ENCODE measurements around the gene AAK1.
"Not testable (repeated sequence)": the region's sequence is repeated elsewhere in the genome, so short reads cannot be mapped to it uniquely, and the experiment has no call there.

Gene AAK1

DNA sequence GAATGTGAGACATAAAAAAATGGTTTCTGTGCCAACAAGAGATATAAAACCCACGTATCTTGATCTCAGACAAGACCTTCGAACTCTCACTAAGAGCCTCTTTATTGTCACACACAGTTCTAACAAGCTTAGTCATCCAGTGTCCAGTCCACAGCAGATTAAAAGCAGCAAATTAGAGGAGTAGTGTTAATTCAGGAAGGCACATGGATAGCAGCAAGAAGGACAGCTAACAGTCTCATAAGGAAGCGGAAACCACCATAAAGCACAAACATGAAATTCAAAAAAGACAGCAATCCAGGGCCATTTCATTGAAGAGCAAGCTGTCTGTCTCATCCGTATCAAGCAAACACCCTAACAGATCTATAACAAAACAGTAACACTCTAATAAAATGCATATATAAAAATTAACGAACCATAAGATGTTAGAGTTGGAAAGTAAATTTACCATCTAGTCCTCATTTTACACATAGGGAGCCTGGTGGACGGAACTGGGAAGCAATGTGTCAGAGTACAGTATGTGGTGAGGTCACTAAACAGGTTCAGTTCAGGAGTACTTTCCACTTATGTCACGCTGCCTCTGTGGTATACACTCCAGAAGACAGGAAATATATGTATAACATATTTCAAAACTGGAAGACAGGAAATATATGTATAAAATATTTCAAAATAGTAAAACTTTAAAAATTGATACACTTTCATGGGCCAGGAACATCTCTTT is 18.3 kb downstream of the AAK1 start:
- DNase-seq (ENCODE audit: low read depth): no peak

DNA sequence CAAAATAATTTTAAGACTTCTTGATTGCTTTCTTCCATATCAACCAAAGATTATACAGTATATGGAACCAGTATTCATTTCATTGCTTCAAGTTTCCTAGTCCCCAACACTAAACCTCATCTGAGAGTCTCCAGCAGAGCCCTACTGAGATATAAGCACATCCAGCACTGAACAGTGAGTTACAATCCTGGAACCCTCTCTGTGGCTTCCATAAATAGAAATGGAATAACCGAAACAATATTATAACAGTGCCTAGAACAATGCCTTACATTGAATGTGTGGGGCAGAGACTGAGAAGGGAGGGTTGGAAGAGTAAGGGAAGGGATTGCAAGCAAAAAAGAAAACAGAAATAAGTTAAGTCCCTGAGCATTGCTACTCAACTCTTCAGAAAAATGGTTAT is 18.9 kb downstream of the AAK1 start:
- no peak for DNase-seq (ENCODE audit: low read depth)

DNA sequence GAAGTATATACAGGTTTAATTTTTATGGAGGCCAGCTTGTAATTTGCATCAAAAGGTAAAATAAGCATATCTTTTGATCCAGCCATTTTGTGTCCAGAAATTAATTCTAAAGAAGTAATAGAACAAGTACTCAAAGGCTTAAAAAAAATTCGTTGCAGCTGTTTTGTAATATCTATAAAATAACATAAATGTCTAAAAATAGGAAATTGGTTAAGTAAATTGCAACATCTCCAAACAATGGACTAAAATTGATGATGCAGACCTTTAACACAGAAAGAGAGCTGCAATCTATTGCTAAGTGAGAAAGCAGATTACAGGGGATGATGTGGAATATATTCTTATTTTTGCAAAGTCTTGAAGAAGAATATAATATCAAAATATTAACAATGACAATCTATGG is 19.4 kb downstream of the AAK1 start:
- DNase-seq (ENCODE audit: low read depth): no peak

DNA sequence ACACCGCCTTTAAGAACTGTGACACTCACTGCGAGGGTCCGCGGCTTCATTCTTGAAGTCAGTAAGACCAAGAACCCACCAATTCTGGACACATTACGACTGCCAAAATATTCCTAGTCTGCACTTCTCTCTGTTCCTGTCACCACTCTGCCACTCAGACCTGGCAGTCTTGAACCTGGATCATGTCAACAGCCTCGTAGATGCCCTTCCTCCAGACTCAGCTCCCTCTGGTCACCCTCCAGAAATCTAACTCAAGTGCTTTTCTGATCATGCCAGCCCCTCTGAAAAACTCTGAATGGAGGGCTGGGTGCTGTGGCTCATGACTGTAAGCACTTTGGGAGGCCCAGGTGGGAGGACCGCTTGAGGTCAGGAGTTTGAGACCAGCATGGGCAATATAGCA is 20.3 kb downstream of the AAK1 start:
- DNase-seq (ENCODE audit: low read depth): no peak

DNA sequence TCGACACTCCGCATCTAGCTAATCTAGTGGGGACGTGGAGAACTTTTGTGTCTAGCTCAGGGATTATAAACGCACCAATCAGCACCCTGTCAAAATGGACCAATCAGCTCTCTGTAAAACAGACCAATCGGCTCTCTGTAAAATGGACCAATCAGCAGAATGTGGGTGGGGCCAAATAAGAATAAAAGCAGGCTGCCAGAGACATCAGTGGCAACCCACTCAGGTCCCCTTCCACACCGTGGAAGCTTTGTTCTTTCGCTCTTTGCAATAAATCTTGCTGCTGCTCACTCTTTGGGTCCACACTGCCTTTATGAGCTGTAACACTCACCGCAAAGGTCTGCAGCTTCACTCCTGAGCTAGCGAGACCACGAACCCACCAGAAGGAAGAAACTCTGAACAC is 20.7 kb downstream of the AAK1 start:
- not testable (repeated sequence) for DNase-seq (ENCODE audit: low read depth)

DNA sequence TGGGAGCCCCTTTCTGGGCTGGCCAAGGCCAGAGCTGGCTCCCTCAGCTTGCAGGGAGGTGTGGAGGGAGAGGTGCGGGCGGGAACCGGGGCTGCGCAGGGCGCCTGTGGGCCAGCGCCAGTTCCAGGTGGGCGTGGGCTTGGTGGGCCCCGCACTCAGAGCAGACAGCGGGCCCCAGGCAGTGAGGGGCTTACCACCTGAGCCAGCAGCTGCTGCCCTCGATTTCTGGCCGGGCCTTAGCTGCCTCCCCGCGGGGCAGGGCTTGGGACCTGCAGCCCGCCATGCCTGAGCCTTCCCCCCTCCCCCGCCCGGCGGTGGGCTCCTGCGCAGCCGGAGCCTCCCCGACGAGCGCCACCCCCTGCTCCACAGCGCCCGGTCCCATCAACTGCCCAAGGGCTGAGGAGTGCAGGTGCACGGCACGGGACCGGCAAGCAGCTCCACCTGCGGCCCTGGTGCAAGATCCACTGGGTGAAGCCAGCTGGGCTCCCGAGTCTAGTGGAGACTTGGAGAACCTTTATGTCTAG is 21.5 kb downstream of the AAK1 start:
- DNase-seq (ENCODE audit: low read depth): not testable (repeated sequence)

DNA sequence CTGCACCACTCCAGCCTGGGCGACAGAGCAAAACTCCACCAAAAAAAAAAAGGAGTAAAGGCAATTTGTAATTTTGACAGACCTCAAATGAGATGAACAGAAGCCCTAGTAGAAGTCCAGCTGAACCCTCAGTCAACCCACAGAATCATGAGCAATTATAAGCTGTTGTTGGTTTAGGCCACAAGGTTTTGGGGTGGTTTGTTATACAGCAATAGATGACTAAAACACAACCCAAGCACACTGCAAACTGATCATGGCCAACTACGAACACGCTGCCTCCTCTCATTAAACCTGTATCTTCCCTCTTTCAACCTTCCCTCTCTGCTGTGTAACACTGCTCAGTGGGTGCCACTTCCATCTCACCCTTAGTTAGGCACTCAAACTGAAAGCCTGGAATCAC is 22.1 kb downstream of the AAK1 start:
- DNase-seq (ENCODE audit: low read depth): no peak

DNA sequence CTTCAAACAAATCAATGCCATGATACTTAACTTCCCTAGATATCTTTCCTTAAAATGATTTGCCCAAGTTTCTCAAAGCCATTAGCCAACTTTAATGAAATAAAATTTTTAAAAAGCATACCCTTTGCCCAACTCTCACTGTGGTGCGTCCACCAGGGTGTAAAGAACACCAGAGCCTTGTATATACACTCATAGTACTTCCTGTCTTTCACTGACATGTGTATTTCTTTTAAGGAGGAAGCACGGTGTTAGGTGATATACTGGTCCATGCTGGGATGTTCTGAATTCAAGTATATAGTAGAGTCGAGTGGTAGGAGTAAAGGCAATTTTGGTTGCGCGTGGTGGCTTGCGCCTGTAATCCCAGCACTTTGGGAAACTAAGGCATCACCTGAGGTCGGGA is 22.7 kb downstream of the AAK1 start:
- DNase-seq (ENCODE audit: low read depth): no peak

DNA sequence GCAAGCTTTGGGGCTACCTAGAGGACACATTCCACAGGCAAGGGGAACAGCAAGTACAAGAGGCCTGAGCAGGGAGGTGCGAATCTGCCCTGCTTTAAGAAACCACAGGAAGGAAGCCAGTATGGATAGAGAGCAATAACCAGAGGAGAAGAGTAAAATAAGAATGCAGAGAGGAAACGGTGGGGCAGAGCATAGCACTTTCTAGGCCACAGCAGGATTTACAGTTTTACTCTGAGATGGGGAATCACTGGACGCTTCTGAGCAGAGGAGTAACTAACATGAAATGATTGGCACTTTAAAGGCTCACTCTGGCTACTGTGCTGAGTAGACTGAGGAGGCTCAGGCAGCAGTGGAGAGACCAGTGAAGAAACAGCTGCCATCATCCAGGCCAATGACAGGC is 23.8 kb downstream of the AAK1 start:
- DNase-seq (ENCODE audit: low read depth): no peak

DNA sequence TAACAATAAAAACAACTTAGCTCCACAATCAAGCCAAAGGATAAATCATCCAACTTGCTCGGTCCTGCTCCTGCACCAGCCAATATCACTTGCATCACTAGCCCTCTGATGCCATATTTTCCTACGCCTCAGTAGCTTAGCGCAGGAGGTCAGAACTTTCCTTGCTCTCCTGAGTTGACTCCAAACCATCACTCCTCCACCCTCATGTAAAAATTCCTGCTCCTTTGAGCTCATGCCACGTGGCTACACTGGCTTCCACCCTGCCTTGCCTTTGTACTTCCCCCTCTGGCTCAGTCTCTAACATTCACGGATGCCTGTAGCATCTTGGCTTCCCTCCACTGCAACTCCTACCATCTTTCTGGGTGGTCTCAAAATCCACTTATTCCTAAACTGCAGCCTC is 25.2 kb downstream of the AAK1 start:
- no peak for DNase-seq (ENCODE audit: low read depth)

DNA sequence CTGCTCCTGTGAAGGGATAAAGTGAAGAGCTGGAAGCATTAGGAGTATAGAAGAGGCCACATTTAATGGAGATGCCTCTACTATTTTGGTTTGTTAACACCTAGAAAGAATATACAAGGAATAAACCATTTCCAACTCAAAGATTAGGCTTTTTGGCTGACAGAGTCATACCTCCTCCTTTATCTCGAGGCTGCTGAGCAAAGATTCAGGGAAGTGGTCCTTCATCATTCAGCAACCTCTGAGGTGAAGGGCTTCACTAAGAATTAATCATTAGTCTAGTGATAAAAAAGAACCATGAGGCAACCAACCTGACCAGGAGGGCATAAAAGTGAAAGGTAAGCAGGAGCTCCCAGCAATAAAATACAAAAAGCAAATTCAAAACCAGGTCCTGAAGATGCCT is 25.8 kb downstream of the AAK1 start:
- DNase-seq (ENCODE audit: low read depth): no peak

DNA sequence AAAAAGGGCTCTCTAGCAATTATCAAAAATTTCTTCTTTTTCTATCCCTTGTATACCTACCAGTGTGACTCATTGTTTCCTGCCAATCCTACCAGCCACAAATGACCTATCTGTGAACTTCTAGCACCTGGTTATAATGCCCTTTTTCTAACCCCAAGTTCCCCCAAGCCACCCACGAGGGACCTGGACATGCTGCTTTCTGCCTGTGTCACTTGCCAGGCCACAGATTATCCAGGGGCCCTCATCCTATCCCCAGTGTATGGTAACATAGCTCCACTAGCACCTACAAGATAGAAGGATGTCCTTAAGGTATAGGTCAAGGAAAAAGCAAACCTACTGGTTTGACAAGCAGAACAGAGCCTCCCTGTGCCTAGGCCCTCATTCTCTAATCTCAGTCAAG is 26.8 kb downstream of the AAK1 start:
- no peak for DNase-seq (ENCODE audit: low read depth)

DNA sequence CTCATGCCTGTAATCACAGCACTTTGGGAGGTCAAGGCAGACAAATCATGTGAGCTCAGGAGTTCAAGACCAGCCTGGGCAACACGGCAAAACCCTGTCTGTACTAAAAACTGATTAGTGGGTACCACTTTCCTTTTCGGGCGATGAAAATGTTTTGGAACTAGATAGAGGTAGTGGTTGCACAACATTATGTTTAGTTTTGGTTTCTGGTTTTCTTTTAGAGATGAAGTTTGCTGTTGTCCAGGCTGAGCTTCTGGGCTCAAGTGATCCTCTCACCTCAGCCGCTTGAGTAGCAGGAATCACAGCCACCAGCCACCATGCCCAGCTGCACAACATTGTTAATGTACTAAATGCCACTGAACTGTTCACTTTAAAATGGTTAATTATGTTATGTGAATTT is 27.6 kb downstream of the AAK1 start:
- no peak for DNase-seq (ENCODE audit: low read depth)

DNA sequence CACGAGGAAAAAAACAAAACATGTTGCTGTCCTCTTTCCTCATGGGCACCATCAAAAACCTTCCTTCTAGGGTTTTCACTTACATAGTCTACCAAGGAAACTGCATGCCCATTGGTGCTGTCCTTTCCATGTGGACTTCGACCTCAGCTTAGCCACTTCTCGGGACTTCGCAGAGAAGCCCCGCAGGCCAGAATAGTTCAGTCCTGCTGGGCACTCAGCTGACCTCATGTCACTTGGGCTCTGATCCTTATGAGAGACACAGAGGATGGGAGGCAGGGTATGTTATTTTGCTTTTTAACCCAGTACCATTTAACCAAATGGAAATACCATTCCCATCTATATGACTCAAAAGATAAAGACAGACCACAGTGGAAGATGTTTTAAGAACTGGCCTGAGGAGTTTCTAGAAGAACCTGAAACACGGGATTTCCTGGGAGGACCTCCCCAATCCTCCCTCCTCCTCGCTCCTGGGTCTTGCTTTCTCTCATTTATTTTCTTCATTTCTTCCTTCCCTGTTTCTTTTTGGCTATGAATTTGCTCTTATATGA is 28.4 kb downstream of the AAK1 start:
- DNase-seq (ENCODE audit: low read depth): no peak

DNA sequence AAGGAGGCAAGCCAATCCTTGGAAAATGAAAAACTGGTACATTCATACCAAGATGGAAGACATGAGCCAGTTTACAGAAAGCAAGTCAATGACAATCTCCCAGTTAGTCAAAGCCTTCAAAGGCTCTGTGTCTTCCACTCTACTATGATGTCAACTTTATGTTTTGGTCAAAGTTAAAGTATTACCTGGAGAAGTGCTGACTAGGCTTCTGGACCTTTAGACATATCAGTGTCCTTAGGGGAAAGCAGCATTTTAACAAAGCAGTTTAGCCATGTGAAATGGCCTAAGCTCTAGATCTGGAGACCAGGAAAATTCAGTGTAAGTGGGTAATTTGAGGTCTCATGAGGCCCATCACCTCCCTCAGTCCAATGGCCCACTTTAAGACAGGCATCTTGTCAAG is 30.8 kb downstream of the AAK1 start:
- DNase-seq (ENCODE audit: low read depth): no peak

DNA sequence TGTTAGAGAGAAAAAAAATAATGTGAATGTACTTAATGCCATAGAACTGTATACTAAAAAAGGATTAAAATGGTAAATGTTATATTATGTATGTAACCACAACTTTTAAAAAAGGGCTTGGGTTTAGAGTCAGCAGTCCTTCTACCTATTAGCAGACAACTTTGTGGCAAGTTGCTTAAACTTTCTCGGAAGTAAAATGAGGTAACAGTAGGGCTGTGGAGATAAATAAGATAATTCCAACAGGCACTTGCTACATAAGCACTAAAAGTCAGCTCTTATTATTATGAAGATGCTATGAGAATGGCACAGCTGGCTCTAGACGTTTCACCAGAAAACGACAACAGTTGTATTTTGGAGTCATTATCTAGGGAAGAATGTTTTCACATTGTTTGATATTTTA is 31.3 kb downstream of the AAK1 start:
- no peak for DNase-seq (ENCODE audit: low read depth)

DNA sequence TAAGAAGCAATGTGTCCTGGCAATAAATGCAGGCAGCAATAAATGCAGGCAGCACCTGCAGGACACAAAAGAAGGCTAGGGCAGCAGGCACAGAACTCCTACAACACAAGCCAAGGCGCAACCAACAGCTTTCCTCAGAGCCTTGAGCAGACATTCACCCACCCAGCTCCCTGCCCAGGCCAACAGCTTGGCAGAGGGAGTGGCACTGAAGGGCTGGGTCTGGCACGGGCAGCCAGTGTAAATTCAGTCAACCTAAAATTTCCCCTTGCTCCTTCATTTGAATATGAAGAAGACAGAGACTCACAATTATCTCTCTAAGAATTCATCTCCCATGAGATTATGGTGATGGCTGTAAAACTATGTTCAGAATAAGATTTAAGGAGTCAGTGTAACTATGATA is 35.4 kb downstream of the AAK1 start:
- DNase-seq (ENCODE audit: low read depth): no peak

DNA sequence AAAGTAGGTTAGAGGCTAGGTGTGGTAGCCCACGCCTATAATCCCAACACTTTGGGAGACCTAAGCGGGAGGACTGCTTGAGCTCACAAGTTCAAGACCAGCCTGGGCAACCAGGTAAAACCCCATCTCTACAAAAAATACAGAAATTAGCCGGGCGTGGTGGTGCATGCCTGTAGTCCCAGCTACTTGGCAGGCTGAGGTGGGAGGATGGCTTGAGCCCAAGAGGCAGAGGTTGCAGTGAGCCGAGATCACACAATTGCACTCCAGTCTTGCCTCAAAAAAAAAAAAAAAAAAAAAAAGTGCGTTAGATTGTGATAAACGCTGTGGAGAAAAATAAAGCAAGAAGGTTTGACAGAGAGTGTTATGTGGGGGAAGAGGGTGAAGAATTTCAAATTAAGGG is 36.8 kb downstream of the AAK1 start:
- DNase-seq (ENCODE audit: low read depth): not testable (repeated sequence)

DNA sequence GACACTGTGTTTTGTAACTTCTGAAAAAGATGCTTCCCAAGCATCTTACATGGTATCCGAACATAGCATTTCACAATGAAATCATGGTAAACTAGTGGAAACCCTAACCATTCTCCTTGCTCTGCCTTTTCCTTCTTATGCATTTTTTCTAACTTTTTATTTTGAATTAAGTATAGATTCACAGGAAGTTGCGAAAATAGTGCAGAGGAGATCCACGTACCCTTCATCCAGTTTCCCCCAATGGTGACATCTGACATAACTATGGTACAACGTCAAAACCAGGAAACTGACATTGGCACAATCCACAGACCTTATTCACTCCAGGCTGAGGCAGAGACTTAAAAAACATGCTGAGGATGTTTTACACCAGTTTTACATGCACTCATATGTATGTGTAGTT is 38.3 kb downstream of the AAK1 start:
- DNase-seq (ENCODE audit: low read depth): no peak

DNA sequence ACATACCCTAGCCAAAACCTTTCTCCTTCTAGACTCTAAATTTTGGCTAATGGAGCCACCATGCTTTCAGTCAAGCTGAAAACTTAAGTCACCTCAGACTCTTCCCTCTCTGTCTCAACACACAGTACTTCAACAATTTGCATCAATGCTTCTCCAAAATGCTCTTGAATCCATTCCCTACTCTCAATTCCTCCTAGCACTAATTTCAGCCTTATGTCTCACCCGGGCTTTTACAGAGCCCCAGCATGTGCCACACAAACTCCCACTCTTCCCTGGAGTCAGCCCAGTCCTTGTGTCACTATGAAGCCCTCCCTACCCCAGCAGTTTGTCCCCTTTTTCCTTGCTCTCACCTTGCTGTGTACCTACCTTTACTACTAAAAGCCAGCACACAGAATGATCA is 38.7 kb downstream of the AAK1 start:
- DNase-seq (ENCODE audit: low read depth): no peak

DNA sequence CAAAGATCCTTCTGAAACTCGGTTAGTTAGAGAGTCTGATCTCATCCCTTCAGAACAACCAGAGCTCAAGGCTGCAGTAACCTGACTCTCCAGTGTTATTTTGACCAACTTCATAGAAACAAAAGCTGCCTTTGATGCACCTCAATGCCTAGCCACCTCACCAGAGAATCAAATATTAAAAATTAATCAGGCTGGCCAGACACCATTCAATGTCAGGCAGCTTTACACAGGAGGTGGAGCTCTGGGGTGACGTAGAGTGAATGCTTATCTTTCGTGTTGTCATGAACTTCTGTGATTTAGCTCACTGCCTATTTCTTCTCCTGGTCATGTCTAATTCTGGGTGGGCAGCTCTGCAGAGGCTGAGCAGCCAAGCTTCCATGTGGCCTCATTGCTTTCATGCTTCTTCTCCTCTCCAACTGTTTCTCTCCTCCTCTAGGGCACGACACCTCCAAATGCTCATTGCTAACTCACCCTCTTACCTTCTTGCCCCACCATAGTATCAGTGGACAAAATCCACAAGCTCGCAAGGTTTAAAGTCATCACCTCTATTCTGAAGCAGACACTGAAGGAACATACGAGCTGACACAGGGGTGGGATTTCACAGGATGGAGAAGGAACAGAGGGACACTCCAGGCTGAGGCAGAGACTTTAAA is 39.4 kb downstream of the AAK1 start:
- no peak for DNase-seq (ENCODE audit: low read depth)

DNA sequence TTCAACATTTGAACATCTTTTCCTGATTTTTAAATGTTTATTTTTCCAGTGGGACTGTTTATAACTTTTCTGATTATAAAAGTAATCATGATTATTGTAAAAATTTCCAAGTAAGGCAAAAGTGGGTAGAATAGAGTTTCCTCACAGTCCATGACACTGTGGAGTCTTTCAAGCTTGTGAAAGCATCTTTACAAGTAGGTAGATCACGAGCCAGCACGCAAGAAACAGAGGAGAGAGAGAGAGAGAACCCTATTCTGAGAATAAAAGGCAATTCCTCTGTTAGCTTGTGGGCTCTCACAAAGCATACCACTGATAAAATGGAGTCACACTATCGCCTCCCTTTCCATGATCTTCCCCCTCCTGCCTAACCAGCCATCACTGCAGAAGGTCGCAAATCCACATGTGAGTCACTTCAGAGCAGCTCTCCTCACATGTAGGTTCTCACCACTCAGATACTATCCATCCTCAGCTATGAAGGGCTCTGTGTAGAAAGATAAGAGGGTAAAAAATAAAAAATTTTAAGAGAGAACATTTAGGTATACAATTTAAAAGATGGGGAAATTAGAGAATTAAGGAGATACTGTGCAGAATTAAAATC is 40.3 kb downstream of the AAK1 start:
- DNase-seq (ENCODE audit: low read depth): no peak

DNA sequence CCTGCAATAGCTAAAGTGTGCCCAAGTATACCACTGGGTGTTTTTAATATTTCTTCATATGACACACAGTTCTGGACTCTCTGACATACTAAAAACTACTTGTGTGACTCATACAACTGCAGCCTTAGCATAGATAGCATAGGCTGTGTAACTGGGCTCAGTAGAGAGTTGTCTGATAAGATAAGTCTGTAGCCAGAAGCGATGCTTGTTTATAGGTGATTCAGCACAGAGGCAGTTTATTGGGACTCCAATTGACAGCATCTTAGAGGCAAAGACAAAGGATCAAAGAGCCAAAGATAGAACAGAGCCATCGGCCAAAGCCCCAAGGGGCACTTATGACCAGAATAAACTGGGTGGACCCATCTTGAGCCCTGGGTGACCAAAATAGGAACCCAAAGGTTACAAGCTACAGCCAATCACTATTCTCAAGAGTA is 42.3 kb downstream of the AAK1 start:
- DNase-seq (ENCODE audit: low read depth): peak; percentile 61

Data from GM04503 (cell line).